HG02610 (cell line): Measurements from ENCODE around the gene SLC52A3.
"Not testable (repeated sequence)": the region's sequence is repeated elsewhere in the genome, so short reads cannot be mapped to it uniquely, and the experiment has no call there.

Source experiments
- ATAC-seq: cut with Tn5 transposase; IDR thresholded peaks from one replicate; pipeline ENCODE4 v1.9.1; 2021; ENCODE audit warnings: mild to moderate bottlenecking, moderate library complexity; ENCODE audit not compliant: unreplicated experiment

The SLC52A3 gene

GRCh38 chr20:768426-768978 lies at the start of gene SLC52A3:
Gene SLC52A3, minus strand, starts transcription at chr20:768500. Its CDS starts 2,726 bp downstream, at chr20:765774.
- ATAC-seq: no peak

GRCh38 chr20:815914-816606 lies 47.8 kb upstream of the SLC52A3 start:
- ATAC-seq: no peak

DNA sequence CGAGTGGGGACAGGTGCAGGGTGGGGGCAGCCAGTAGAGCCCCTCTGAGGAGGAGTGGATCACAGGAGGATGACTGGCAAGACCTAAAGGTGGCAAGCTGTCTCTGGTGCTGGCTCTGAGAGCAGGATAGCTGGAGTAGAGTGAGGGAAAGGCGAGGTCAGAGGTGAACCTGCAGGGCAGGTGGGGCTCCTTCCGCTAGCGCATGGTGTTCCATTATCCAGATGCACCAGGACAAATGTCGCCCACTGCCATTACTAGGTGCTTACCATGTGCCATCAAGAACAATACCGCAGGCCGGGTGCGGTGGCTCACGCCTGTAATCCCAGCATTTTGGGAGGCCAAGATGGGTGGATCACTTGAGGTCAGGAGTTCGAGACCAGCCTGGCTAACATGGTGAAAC lies 46.9 kb upstream of the SLC52A3 start:
- ATAC-seq: no peak

- ATAC-seq: no peak
Observed at GRCh38 chr20:813390-813789, 45.1 kb upstream of the SLC52A3 start.

GRCh38 chr20:812435-812814 lies 44.1 kb upstream of the SLC52A3 start:
- ATAC-seq: not testable (repeated sequence)

GRCh38 chr20:811776-812434 lies 43.6 kb upstream of the SLC52A3 start:
- not testable (repeated sequence) for ATAC-seq

- no peak for ATAC-seq
Observed at GRCh38 chr20:805713-806112, 37.4 kb upstream of the SLC52A3 start.

DNA sequence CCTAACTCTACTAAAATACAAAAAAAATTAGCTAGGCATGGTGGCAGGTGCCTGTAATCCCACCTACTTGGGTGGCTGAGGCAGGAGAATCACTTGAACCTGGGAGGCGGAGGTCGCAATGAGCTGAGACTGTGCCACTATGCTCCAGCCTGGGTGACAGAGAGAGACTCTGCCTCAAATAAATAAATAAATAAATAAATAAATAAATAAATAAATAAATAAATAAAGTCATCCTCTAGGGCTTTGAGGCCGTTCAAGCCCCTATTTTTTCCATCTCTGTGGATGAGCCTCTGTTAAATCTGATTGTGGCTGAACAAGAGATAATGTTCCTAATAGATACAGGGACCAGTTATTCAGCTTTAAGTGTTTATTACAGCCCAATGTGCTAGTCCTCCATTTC lies 33.4 kb upstream of the SLC52A3 start:
- no peak for ATAC-seq

DNA sequence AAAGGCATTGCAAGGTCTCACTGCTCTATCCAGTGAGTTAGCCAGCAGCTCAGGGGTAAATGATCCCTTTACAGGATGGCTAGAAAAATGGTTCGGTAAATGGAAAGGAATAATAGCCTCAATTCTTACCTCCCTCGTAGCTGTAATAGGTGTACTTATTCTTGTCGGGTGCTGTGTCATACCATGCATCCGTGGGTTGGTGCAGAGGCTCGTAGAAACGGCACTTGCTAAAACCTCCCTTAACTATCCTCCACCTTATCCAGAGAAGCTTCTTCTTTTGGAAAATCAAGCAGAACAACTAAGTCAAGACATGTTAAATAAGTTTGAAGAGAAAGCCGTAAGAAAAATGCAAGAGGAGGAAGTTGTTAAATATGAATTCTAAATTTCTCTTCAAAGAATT lies 31.7 kb upstream of the SLC52A3 start:
- ATAC-seq: not testable (repeated sequence)

GRCh38 chr20:798746-799145 lies 30.4 kb upstream of the SLC52A3 start:
- ATAC-seq: not testable (repeated sequence)

DNA sequence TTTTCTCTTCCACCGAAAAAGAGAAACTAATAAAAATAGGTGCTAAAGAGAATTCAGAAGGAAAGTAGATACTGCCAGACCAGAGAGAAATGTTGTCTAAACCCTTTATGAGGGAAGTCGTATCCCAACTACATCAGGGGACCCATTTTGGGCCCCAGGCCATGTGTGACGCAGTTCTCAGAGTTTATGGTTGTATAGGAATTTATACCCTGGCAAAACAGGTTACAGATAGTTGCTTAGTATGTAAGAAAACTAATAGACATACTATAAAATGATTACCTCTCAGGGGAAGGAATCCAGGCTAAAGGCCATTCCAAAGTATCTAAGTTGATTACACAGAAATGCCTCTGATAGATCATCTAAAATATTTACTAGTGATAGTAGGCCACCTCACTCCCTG lies 28.6 kb upstream of the SLC52A3 start:
- ATAC-seq: no peak

- no peak for ATAC-seq
Observed at GRCh38 chr20:792248-792647, 23.9 kb upstream of the SLC52A3 start.

- no peak for ATAC-seq
Observed at GRCh38 chr20:791056-791455, 22.8 kb upstream of the SLC52A3 start.

DNA sequence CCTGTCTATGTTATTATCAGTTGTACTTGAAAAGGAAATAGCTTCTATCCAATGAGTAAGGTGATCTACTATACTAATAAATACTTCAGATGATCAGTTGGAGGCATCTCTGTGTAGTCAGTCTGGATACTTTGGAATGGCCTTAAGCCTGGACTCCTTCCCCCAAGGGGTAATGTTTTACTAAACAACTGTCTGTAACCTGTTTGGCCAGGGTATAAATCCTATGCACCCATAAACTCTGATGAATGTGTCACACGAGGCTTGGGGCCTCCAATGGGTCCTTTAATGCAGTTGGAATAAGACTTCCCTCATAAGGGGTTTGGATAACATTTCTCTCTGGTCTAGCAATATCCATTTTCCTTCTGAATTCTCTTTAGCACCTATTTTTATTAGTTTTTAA lies 19.5 kb upstream of the SLC52A3 start:
- no peak for ATAC-seq

DNA sequence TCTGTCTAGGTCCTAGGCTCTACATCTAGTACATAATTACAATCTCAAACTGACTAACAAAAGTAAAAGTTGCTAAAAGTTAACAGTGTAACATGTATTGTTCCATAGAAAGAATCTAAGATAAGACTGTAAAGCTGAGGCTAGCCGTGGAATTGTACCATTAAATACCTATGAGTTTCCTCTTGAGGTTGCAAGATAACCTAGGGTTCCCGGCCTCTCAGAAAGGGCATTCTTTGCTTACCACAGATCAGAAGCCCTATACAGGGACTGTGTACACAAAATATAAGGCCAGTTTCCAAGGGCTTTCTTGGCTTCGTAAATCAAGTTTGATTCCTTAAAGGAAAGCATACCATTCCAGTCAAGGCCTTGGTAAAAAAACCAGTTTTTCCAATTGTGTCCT lies 11.5 kb upstream of the SLC52A3 start:
- ATAC-seq: no peak

DNA sequence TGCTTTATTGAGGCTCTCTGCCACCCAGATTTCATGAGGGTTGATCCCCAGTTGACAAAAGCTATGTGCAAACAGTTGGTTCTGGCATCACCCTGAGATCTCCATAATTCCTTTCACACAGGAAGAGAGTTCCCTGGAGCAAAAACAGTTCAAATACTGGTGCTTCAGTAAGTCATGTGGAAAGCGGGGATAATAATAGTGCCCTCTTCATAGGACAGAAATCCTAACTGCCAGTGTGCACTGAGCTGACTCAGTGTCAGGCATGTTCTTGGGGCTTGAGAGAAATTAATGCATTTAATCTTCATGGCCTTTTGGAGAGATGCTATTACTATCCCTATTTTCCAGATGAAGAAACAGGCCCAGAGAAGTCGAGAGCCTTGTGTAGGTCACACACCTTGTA lies 7.9 kb upstream of the SLC52A3 start:
- ATAC-seq: no peak

GRCh38 chr20:775679-776135 lies 7.4 kb upstream of the SLC52A3 start:
- no peak for ATAC-seq

DNA sequence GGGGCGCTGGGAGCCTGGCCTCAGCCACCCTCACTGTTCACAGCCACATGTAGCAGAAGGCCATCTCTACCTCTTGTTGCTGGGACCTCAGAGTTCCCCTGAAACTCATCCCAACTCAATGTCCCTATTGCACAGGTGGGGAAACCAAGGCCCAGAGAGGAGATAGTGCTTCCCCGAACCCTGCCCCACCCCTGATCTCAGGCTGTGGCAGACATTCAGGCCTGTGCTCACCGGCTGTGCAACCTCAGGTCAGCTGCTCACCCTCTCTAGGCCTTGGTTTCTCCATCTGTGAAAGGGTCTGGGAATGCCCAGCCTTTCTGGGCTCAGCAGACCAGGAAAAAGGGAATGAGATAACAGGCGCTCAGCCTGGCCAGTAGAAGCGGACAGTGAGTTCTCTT lies 6.4 kb upstream of the SLC52A3 start:
- no peak for ATAC-seq

DNA sequence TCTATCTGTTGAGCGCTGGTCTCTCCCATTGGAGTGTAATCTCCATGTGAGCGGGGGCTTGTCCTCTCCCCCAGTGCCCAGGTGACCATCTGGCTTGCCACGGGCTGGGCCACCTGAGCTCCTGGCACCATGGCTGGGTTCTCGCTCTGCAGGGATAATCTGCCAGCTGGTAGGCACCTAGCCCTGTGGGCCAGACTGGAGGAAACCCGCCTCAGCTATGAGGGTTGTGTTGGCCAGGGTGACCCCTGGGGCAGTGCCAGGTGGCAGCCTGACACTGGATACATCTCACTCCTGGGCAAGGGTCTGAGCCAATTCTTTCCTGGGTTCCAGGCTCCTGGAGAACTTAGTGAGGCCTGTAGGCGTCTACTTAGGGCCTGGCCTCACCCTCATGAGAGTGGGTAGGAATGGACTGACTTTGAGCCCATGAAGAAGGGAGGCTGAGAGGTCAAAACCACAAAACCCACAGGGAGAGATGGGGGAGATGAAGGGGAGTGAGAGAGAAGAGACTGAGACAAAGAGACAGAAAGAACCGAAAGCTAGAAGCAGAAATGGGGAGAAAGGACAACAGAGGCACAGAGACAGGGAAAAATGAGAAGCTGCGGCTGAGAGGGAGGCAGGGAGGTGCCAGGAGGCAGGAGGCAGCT lies 5.8 kb upstream of the SLC52A3 start:
- no peak for ATAC-seq

GRCh38 chr20:772806-773205 lies 4.5 kb upstream of the SLC52A3 start:
- ATAC-seq: no peak

- no peak for ATAC-seq
Observed at GRCh38 chr20:771741-772464, 3.6 kb upstream of the SLC52A3 start.
